HG02642 (cell line): ENCODE results near the gene PIEZO1.

ENCODE experiments used
- ATAC-seq: cut with Tn5 transposase; IDR thresholded peaks from one replicate; pipeline ENCODE4 v1.9.1; 2021; ENCODE audit warnings: mild to moderate bottlenecking; ENCODE audit not compliant: unreplicated experiment, poor library complexity

PIEZO1 gene

GRCh38 chr16:88739139-88739976 is 45.7 kb downstream of the PIEZO1 start:
- no peak for ATAC-seq

GRCh38 chr16:88738151-88739084 is 46.6 kb downstream of the PIEZO1 start:
- ATAC-seq = no peak

- peak; percentile 46 for ATAC-seq
Observed at GRCh38 chr16:88737298-88738150, 47.5 kb downstream of the PIEZO1 start.

DNA sequence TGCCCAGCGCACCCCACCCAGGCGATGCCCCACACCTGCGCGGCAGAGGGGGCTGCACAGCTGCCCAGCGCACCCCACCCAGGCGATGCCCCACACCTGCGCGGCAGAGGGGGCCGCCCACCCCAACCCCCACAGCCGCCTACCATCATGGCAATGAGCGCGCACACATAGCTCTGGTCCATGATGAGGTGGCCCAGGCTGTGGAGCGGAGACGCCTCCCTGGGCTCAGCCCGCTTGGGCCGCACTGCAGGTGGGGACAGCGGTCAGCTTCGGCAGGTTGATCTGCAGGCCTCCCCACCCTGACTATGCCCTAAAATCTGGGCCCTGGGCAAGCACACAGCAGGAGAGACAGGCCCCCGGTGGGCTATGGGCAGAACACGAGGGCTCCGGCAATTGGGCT is 48.5 kb downstream of the PIEZO1 start:
- no peak for ATAC-seq

DNA sequence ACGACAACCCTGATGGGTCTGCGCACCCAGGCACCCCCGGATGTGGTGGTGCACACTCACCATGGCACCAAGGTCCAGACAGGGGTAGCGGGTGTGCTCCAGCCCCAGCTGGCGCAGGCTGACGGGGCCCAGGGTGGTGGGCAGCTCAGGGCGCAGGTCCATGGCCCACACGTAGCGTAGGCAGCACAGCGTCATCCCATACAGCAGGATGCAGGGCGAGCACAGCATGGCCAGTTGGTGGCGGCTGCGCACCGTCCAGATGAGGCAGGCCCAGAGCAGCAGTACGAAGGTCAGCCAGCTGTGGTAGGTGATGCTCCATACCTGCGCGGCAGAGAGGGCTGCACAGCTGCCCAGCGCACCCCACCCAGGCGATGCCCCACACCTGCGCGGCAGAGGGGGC is 48.9 kb downstream of the PIEZO1 start:
- ATAC-seq = no peak

- ATAC-seq = no peak
Observed at GRCh38 chr16:88735616-88736015, 49.4 kb downstream of the PIEZO1 start.

DNA sequence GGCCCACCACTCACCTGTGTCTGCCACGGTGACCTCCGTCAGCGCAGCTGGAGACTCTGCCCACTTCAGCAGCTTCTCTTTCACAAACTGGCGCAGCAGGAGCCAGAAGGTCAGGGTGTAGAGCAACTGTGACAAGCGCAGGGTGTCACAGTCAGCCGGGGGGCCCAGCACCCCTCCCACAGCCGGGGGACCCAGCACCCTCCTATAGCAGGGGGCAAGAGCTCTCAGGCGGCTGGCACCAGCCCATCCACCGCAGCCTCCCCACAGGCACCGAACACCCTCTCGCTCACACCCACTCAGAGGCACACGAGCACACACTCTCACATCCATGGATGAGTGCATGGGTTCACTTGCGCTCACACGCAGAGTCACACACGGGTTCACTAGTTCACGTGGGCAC is 49.9 kb downstream of the PIEZO1 start:
- no peak for ATAC-seq

DNA sequence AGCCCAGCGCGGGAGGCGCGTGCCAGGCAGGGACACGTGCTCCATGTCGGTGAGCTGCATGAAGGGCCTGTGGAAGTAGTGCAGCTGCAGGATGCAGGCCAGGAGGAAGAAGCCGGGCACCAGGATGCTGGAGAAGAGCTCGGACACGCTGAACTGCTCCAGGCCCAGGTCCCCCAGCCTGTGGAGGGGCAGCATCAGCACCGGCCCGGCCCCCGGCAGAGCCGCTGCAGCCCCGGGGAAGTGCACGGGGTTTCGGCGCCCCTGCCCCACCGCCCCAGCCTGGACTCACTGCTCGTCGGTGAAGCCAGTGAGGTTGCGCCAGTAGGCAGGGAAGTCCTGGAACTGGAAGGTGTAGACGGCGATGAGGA is 50.7 kb downstream of the PIEZO1 start:
- ATAC-seq = no peak

- ATAC-seq = no peak
Observed at GRCh38 chr16:88733630-88734360, 51.2 kb downstream of the PIEZO1 start.

DNA sequence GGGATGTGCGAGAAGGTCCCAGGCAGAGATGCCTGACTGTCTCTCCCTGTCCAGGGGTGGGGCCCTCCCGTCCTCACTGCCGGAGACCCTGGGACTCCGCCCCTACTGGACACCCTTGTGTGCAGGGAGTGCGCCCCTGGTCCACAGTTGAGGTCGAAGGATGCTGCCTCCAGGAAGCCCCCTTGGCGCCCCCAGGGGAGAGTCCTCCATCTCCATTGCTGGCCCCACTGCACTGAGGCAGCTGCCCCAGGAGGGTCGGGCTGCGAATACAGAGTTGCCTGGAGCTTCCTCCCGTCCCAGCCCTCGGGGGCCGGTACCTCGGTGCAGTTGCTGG is 52.1 kb downstream of the PIEZO1 start:
- ATAC-seq = no peak

DNA sequence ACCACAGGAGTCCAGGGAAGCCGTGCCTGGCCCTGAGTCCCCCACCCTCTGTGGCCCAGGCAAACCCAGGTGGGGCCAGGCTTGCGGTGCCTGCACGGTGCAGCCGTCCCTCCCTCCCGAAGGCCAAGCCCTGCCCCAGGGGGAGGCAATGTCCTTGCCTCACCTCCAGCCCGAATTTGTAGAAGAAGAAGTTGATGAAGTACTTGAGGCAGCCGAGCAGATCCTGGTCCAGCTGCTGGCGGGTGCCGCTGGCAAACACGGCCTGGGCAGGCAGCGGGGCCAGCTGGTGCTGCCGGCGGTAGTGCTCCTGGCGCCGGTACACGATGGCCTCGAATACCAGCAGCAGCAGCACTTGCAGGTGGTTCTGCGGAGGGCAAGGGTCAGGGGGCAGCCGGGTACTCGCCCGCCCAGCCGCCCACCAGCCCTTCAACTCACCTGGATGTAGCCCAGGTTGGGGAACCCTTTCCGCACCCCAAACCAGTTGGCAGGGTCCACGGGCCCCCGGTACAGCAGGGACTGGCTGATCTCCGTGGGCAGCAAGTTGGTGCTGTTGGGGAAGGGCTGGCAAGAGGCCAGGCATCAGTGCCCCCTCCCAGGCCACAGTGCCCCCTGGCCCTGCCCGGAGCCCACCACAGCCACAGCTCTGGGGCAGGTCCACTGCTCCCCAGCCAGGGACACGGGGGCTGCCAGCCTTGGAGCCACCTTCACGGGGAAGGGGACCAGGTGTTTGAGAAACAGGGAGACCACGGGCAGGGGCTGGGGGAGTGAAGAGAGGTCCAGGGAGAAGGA is 52.7 kb downstream of the PIEZO1 start:
- ATAC-seq = no peak

DNA sequence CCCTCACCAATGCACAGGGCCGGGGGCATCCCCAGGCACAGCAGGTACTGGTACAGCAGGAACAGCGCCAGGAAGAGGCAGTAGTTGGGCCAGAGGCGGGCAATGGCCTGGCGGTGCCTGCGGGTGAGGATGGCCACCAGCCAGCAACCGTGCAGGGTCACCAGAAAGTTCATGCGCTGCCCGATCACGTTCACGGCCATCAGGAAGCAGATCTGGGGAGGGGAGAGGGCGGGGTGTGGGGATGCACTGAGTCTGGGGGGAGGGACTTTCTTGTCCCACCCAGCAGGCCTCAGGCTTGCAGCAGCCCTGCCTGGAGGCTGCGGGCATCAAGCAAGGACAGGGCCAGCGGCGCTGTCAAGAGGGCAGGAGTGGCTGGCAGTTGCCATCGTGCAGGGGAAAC is 53.3 kb downstream of the PIEZO1 start:
- ATAC-seq = no peak

DNA sequence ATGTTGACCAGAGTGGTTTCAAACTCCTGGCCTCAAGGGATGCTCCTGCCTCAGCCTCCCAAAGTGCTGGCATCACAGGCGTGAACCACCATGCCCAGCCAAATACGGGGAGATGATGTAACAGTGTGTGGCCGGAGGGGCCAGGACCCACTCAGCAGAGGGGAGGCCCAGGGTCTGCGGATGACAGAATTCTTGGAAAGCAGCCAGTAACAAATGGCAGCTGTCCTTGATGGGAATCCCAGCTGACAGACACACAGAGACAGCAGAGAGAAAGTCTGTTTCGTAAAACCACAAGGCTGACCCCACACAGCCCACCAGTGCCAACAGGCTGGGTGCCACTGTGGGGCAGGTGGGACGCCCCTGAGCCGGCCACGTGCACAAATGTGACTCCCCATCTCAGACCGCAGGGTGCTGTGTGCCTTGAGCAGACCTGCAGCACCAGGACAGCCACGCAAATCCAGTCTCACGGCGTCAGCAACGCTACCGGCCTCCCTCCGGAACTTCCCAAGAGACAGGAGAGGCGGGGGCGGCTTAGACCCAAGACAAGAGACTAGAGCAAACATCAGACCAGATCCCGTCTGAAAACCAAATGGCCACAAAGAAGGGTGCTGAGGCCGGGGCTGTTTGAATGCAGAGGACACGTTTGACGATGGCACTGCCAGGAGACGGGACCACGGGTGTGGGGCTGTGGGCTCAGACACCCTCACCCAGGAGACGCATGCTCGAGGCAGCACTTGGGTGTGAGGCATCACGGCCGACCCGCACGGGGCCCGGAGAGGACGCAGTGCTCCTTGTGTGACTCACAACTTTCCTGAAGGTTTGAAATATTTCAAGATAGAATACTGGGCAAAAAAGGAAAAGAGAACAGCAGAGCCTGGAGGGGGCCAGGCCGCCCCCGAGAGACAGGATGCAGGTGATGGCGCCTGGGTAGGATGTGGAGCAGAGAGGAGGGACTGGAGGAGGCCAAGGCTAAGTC is 54.1 kb downstream of the PIEZO1 start:
- no peak for ATAC-seq

GRCh38 chr16:88727871-88728270 is 57.1 kb downstream of the PIEZO1 start:
- ATAC-seq = no peak

- no peak for ATAC-seq
Observed at GRCh38 chr16:88726981-88727380, 58.0 kb downstream of the PIEZO1 start.

DNA sequence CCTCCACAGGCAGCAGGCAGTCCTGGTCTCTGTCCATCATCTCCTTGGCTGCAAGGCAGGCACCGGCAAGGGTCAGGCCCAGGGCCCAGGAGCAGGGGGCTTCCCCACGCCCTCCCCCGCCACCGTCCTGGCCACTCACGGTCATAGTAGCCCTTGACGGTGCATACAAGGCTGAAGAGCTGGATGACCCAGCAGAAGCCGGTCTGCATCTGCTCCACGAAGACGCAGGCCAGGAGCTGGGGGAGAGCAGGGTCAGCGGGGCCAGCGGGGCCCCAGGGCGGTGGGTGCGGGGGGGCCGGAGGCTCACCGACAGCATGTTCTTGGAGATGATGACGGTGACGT is 58.6 kb downstream of the PIEZO1 start:
- no peak for ATAC-seq

DNA sequence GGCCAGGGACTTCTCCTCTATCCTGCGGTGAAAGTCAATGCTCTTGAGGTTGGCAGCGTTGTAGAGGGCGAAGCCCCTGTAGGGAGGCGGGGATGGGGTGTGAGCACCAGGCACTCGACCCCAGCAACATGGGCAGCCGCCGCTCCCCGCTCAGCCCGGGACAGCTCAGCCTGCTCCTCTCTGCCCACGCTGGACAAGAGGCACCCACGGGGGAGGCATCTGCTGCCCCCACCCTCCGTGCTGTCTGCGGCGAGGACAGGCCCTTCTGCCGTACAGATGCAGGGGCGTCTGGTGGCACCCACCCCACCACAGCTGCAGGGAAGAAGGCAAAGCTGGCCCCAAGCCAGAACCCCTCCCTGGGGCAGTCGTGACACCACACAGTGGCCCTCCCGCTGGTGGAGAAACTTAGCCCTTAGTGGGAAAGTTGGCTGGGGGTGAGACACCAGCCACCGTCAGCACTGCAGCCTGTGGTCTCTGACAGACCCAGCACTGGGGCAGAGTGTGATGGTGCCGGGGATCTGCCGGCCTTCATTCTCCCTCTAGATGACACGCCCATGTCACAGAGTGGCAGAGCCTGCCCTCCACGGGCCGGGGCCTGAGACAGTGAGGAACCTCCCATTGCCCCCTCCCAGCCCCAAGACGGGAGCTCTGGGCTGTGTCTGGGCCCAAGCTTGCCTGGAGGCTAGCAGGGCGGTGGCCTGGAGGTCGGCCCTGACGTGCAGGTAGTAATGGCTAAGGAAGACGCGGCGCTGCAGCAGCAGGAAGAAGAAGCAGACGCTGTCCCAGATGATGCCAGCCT is 59.2 kb downstream of the PIEZO1 start:
- ATAC-seq = no peak
